HL-60 (cell line): ENCODE results near the gene LRRC8B.

Experiments used
- DNase-seq, 2 experiments: peaks; one replicate each; pipeline ENCODE4 v3.0.0-alpha.2; 2010 to 2020; ENCODE audit warnings: low read depth in 1 of 2, low spot score in 1 of 2
- H3K27ac ChIP-seq: fragments of 250-450 bp; sonication (Bioruptor Pico); replicated peaks from 2 replicates; pipeline ENCODE4 v1.5.1; 2020; ENCODE audit warnings: mild to moderate bottlenecking, moderate library complexity
- H3K27me3 ChIP-seq: fragments of 250-450 bp; sonication (Bioruptor Pico); 2 replicates; pipeline ENCODE4 v1.5.1; 2021; ENCODE audit warnings: mild to moderate bottlenecking, moderate library complexity; ENCODE audit not compliant: insufficient read depth, poor library complexity, severe bottlenecking
- H3K4me3 ChIP-seq: replicated peaks from 2 replicates; pipeline ENCODE4 v1.5.1; 2011; ENCODE audit warnings: mild to moderate bottlenecking, control low read depth, low read length; ENCODE audit not compliant: insufficient read depth
- GABPA ChIP-seq: IDR thresholded peaks from 2 replicates; pipeline ENCODE4 v1.6.1; 2012; ENCODE audit warnings: low read depth
- POLR2AphosphoS5 ChIP-seq: IDR thresholded peaks from 2 replicates; pipeline ENCODE4 v1.6.1; 2012; ENCODE audit warnings: low read depth
- SPI1 ChIP-seq: IDR thresholded peaks from 2 replicates; pipeline ENCODE4 v1.6.1; 2012; ENCODE audit warnings: low read depth, mild to moderate bottlenecking, borderline replicate concordance
- TF ChIP-seq, protein P1 (sequence below): IDR thresholded peaks from 2 replicates; pipeline ENCODE4 v1.6.1; 2012; ENCODE audit warnings: low read depth; ENCODE audit not compliant: insufficient replicate concordance
- TF ChIP-seq, protein P2 (sequence below): IDR thresholded peaks from one replicate; pipeline ENCODE4 v1.5.1; 2011; ENCODE audit warnings: low read length, control low read depth, inconsistent platforms; ENCODE audit not compliant: insufficient read depth

The LRRC8B gene

DNA sequence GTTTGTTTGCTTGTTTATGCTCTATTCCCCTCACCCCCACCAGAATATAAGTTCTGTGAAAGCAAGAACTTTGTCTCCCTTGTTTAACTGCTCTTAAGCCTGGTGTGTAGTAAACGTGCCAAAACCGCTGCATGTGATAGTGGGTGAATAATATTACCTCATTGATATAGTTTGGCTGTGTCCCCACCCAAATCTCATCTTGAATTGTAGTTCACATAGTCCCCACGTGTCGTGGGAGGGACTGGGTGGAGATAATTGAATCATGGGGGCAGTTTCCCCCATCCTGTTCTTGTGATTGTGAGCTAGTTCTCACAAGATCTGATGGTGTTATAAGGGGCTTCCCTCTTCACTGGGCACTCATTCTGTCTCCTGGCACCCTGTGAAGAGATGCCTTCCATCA is 7.6 kb downstream of the LRRC8B start:
- no peak overlapping the region for H3K27ac ChIP-seq
- H3K27me3 ChIP-seq, result no peaks in the 10 kb centered on the region
- TF ChIP-seq POLR2AphosphoS5 (no peak), GABPA (no peak), SPI1 (no peak)
- TF ChIP-seq, protein P1, sequence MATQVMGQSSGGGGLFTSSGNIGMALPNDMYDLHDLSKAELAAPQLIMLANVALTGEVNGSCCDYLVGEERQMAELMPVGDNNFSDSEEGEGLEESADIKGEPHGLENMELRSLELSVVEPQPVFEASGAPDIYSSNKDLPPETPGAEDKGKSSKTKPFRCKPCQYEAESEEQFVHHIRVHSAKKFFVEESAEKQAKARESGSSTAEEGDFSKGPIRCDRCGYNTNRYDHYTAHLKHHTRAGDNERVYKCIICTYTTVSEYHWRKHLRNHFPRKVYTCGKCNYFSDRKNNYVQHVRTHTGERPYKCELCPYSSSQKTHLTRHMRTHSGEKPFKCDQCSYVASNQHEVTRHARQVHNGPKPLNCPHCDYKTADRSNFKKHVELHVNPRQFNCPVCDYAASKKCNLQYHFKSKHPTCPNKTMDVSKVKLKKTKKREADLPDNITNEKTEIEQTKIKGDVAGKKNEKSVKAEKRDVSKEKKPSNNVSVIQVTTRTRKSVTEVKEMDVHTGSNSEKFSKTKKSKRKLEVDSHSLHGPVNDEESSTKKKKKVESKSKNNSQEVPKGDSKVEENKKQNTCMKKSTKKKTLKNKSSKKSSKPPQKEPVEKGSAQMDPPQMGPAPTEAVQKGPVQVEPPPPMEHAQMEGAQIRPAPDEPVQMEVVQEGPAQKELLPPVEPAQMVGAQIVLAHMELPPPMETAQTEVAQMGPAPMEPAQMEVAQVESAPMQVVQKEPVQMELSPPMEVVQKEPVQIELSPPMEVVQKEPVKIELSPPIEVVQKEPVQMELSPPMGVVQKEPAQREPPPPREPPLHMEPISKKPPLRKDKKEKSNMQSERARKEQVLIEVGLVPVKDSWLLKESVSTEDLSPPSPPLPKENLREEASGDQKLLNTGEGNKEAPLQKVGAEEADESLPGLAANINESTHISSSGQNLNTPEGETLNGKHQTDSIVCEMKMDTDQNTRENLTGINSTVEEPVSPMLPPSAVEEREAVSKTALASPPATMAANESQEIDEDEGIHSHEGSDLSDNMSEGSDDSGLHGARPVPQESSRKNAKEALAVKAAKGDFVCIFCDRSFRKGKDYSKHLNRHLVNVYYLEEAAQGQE, result no peak
- TF ChIP-seq, protein P2, sequence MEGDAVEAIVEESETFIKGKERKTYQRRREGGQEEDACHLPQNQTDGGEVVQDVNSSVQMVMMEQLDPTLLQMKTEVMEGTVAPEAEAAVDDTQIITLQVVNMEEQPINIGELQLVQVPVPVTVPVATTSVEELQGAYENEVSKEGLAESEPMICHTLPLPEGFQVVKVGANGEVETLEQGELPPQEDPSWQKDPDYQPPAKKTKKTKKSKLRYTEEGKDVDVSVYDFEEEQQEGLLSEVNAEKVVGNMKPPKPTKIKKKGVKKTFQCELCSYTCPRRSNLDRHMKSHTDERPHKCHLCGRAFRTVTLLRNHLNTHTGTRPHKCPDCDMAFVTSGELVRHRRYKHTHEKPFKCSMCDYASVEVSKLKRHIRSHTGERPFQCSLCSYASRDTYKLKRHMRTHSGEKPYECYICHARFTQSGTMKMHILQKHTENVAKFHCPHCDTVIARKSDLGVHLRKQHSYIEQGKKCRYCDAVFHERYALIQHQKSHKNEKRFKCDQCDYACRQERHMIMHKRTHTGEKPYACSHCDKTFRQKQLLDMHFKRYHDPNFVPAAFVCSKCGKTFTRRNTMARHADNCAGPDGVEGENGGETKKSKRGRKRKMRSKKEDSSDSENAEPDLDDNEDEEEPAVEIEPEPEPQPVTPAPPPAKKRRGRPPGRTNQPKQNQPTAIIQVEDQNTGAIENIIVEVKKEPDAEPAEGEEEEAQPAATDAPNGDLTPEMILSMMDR, result no peak
- no peak overlapping the region for H3K4me3 ChIP-seq
- no peak for DNase-seq

DNA sequence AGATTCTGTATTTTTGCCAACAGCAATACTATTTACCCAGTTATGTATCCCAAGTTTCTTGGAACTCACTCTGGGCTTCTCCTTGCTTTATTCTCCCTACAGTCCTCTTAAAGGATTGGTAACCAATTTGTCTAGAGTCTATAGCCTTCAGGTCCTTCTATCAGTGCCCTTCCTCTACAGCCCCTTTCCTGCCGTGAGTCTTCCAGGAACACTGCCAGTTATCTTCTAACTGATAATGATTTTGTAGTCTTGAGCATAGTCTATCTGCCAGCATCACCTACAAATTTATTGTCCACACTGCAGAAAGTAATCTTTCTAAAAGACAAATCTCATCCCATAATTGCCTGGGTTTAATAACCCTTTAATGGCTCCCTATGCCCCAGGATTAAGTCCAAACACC is 8.2 kb downstream of the LRRC8B start:
- TF ChIP-seq, protein P2, result no peak
- TF ChIP-seq, protein P1, result no peak
- no peak for TF ChIP-seq SPI1
- TF ChIP-seq POLR2AphosphoS5, result no peak
- no peak for TF ChIP-seq GABPA
- Histone ChIP-seq H3K27me3 (no peaks in the 10 kb centered on the region), H3K4me3 (no peak overlapping the region), H3K27ac (no peak overlapping the region)
- DNase-seq, result no peak

DNA sequence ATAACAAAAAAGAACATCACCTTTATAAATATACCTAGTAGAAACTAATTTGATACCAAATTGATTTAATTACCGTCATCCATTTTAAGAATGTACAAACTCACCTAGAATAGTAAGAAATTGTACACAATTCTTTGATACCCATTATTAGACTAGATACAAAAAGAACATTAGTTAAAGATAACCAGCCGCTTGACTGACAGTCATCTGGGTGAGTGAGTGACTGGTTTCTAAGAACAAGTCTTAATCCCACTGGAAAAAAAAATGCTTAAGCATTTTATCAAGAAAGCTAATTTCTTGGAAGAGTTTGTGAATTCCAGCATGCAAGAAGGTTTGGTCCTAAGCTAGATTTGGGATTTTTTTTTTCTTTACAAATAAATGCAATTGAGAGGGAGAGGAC is 10.9 kb downstream of the LRRC8B start:
- TF ChIP-seq, protein P1, result no peak
- no peak overlapping the region for H3K27ac ChIP-seq

More for the DNA sequence above, 10.9 kb downstream of the LRRC8B start:
- Histone ChIP-seq H3K27me3 (no peaks in the 10 kb centered on the region), H3K4me3 (no peak overlapping the region)
- DNase-seq, result no peak
